ENCODE results near the gene ATAD5. TPM values are rescaled to one million over a fixed set of nuclear protein-coding genes. Genes with fewer than 3 reads are reported as not detected.
A peak's percentile ranks its signal among the peaks of the same experiment; 100 is the strongest.
"Not testable (repeated sequence)": the region's sequence is repeated elsewhere in the genome, so short reads cannot be mapped to it uniquely, and the experiment has no call there.

ATAD5 gene
- total RNA-seq, 2 donors from 2014 or later: 3.7 to 10.1 TPM

- Histone ChIP-seq H3K9me3 (no peaks in the 10 kb centered on the region), H3K27ac (no peak overlapping the region)
- intact Hi-C loops (cut with DNase I): no loop called here
Observed at GRCh38 chr17:30807896-30808295, 23.9 kb upstream of the ATAD5 start.

GRCh38 chr17:30808785-30809286 lies 22.9 kb upstream of the ATAD5 start:
- Histone ChIP-seq H3K9ac (ENCODE audit: low read depth in 2 of 2, low read length in 2 of 2) (no peak overlapping the region), H3K27ac (peak overlapping the region; percentile 28), H3K9me3 (no peaks in the 10 kb centered on the region), H3K4me1 (no peaks in the 10 kb centered on the region), H3K27me3 (no peaks in the 10 kb centered on the region), H3K36me3 (no peaks in the 10 kb centered on the region), H3K4me3 (no peak overlapping the region)
- DNase-seq: no peak
- TF ChIP-seq CTCF (IDR thresholded peaks at IDR 0.05): no peak
- intact Hi-C loops (cut with DNase I): no loop called here

More at GRCh38 chr17:30807896-30808295, 23.9 kb upstream of the ATAD5 start:
- Histone ChIP-seq H3K36me3 (no peaks in the 10 kb centered on the region), H3K9ac (ENCODE audit: low read depth in 2 of 2, low read length in 2 of 2) (no peak overlapping the region), H3K4me3 (no peak overlapping the region), H3K27me3 (no peaks in the 10 kb centered on the region), H3K4me1 (no peaks in the 10 kb centered on the region)
- no peak for DNase-seq
- no peak for TF ChIP-seq CTCF (IDR thresholded peaks at IDR 0.05)

- no peak overlapping the region for H3K4me3 ChIP-seq
- no peaks in the 10 kb centered on the region for H3K36me3 ChIP-seq
- H3K27me3 ChIP-seq: no peaks in the 10 kb centered on the region
- H3K9ac ChIP-seq (ENCODE audit: low read depth in 2 of 2, low read length in 2 of 2): no peak overlapping the region
- no peaks in the 10 kb centered on the region for H3K9me3 ChIP-seq
- no peaks in the 10 kb centered on the region for H3K4me1 ChIP-seq
- no peak for DNase-seq
- H3K27ac ChIP-seq: peak overlapping the region; percentile 28
- intact Hi-C loops (cut with DNase I): no loop called here
- TF ChIP-seq CTCF (IDR thresholded peaks at IDR 0.05): no peak
Observed at GRCh38 chr17:30809867-30810266, 21.9 kb upstream of the ATAD5 start.

- no peaks in the 10 kb centered on the region for H3K4me1 ChIP-seq
- intact Hi-C loops (cut with DNase I): no loop called here
- H3K27me3 ChIP-seq: no peaks in the 10 kb centered on the region
- no peak for DNase-seq
- no peaks in the 10 kb centered on the region for H3K36me3 ChIP-seq
- peak overlapping the region in 1 of 2 donors; percentile 12 for H3K9ac ChIP-seq (ENCODE audit: low read depth in 2 of 2, low read length in 2 of 2)
- no peak for TF ChIP-seq CTCF (IDR thresholded peaks at IDR 0.05)
- no peak overlapping the region for H3K4me3 ChIP-seq
- no peak overlapping the region for H3K27ac ChIP-seq
- H3K9me3 ChIP-seq: no peaks in the 10 kb centered on the region
Observed at GRCh38 chr17:30812218-30813177, 19.3 kb upstream of the ATAD5 start.

GRCh38 chr17:30814236-30814635 lies 17.5 kb upstream of the ATAD5 start:
- DNase-seq; H3K4me3 ChIP-seq; H3K4me1 ChIP-seq; H3K27ac ChIP-seq; H3K36me3 ChIP-seq; H3K9ac ChIP-seq (ENCODE audit: low read depth in 2 of 2, low read length in 2 of 2); H3K9me3 ChIP-seq; H3K27me3 ChIP-seq; intact Hi-C loops (cut with DNase I): not testable (repeated sequence)

GRCh38 chr17:30814860-30815259 lies 16.9 kb upstream of the ATAD5 start:
- DNase-seq; intact Hi-C loops (cut with DNase I): not testable (repeated sequence)

More at GRCh38 chr17:30814860-30815259, 16.9 kb upstream of the ATAD5 start:
- H3K9me3 ChIP-seq; H3K4me1 ChIP-seq; H3K27ac ChIP-seq; H3K9ac ChIP-seq (ENCODE audit: low read depth in 2 of 2, low read length in 2 of 2); H3K27me3 ChIP-seq; H3K36me3 ChIP-seq; H3K4me3 ChIP-seq: not testable (repeated sequence)
